HG02678 (cell line): ENCODE measurements around the gene A2ML1.
A peak's percentile ranks its signal among the peaks of the same experiment; 100 is the strongest.
"Not testable (repeated sequence)": the region's sequence is repeated elsewhere in the genome, so short reads cannot be mapped to it uniquely, and the experiment has no call there.

ENCODE experiments used
- ATAC-seq: cut with Tn5 transposase; IDR thresholded peaks from one replicate; pipeline ENCODE4 v1.9.1; 2021; ENCODE audit warnings: mild to moderate bottlenecking, moderate library complexity; ENCODE audit not compliant: unreplicated experiment

The A2ML1 gene

GRCh38 chr12:8904665-8905064 lies 82.2 kb downstream of the A2ML1 start:
- no peak for ATAC-seq

GRCh38 chr12:8905546-8905945 lies 83.1 kb downstream of the A2ML1 start:
- ATAC-seq, result no peak

GRCh38 chr12:8906266-8907180 lies 84.1 kb downstream of the A2ML1 start:
- no peak for ATAC-seq

- ATAC-seq, result no peak
These were observed 85.1 kb downstream of the A2ML1 start for GRCh38 chr12:8907513-8907912.

- ATAC-seq, result no peak
These were observed 87.3 kb downstream of the A2ML1 start for GRCh38 chr12:8909752-8910151.

GRCh38 chr12:8911606-8912268 lies 89.3 kb downstream of the A2ML1 start:
- ATAC-seq, result no peak

- no peak for ATAC-seq
These were observed 90.5 kb downstream of the A2ML1 start for GRCh38 chr12:8912914-8913313.

- ATAC-seq, result no peak
These were observed 91.2 kb downstream of the A2ML1 start for GRCh38 chr12:8913702-8914032.

GRCh38 chr12:8914033-8914715 lies 91.8 kb downstream of the A2ML1 start, which contains the start of gene PHC1:
Gene PHC1, plus strand, starts transcription at chr12:8914509. Its CDS starts 3,169 bp downstream, at chr12:8917678.
- peak; percentile 70 for ATAC-seq

GRCh38 chr12:8914716-8915526 lies 92.5 kb downstream of the A2ML1 start:
- peak; percentile 74 for ATAC-seq

- ATAC-seq, result no peak
These were observed 93.7 kb downstream of the A2ML1 start for GRCh38 chr12:8916154-8916553.

- no peak for ATAC-seq
These were observed 94.6 kb downstream of the A2ML1 start for GRCh38 chr12:8917031-8917430.

GRCh38 chr12:8917751-8918150 lies 95.3 kb downstream of the A2ML1 start:
- no peak for ATAC-seq

- ATAC-seq, result not testable (repeated sequence)
These were observed 97.2 kb downstream of the A2ML1 start for GRCh38 chr12:8919643-8920042.

- ATAC-seq, result no peak
These were observed 100.1 kb downstream of the A2ML1 start for GRCh38 chr12:8922544-8922943.
